Loucy (cell line): Measurements from ENCODE around the gene UVRAG.

Source experiments
- EZH2phosphoT487 ChIP-seq: fragments of 200-600 bp; IDR thresholded peaks from 2 replicates; pipeline ENCODE4 v1.6.1; 2018; ENCODE audit warnings: antibody characterized with exemption, mild to moderate bottlenecking, moderate library complexity, borderline replicate concordance
- TF ChIP-seq, protein P1 (sequence below): fragments of 200-600 bp; sonication (generic); conservative IDR thresholded peaks from 2 replicates; pipeline ENCODE4 v1.5.1; 2014; ENCODE audit warnings: mild to moderate bottlenecking, antibody characterized with exemption, low read length

GRCh38 chr11:76152086-76152681 lies 337.2 kb downstream of the UVRAG start:
- TF ChIP-seq, protein P1, sequence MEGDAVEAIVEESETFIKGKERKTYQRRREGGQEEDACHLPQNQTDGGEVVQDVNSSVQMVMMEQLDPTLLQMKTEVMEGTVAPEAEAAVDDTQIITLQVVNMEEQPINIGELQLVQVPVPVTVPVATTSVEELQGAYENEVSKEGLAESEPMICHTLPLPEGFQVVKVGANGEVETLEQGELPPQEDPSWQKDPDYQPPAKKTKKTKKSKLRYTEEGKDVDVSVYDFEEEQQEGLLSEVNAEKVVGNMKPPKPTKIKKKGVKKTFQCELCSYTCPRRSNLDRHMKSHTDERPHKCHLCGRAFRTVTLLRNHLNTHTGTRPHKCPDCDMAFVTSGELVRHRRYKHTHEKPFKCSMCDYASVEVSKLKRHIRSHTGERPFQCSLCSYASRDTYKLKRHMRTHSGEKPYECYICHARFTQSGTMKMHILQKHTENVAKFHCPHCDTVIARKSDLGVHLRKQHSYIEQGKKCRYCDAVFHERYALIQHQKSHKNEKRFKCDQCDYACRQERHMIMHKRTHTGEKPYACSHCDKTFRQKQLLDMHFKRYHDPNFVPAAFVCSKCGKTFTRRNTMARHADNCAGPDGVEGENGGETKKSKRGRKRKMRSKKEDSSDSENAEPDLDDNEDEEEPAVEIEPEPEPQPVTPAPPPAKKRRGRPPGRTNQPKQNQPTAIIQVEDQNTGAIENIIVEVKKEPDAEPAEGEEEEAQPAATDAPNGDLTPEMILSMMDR, result peak; percentile 96
- TF ChIP-seq EZH2phosphoT487, result no peak
